Measurements from ENCODE around the gene ENOSF1. TPM values are rescaled to one million over a fixed set of nuclear protein-coding genes. Genes with fewer than 3 reads are reported as not detected.

Gene ENOSF1
- total RNA-seq, 1 experiment from 2014 or later = 48.7 TPM

DNA sequence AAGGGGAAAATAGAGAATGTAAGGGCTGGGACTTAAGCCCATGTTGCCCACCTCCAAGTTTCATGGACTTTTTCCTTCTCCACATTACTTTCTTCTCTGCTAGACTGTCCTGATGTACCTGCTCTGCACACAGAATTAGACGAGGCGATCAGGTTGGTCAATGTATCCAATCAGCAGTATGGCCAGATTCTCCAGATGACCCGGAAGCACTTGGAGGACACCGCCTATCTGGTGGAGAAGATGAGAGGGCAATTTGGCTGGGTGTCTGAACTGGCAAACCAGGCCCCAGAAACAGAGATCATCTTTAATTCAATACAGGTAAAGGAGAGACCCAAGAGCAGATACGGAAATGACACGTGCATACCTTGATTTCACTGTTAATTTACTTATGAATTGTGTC, 71.2 kb downstream of the ENOSF1 start:
- no peaks in the 10 kb centered on the region for H3F3A ChIP-seq (ENCODE audit: insufficient read depth, low read depth)
- H3K4me1 ChIP-seq (replicated peaks; ENCODE audit: insufficient read depth) = no peaks in the 10 kb centered on the region
- POLR2A ChIA-PET (ENCODE audit: unreplicated experiment) = no interaction called here
- TF ChIP-seq EZH2 (IDR thresholded peaks at IDR 0.05; ENCODE audit: low read depth) (no peak), CTCF (conservative IDR thresholded peaks at IDR 0.05) (no peak)
- H3K36me3 ChIP-seq (ENCODE audit: low read depth) = no peaks in the 10 kb centered on the region
- no peak overlapping the region for H2AFZ ChIP-seq
- no peaks in the 10 kb centered on the region for H3K9me3 ChIP-seq (ENCODE audit: insufficient read depth, low read depth)
- DNase-seq = no peak
- no peaks in the 10 kb centered on the region for H3K79me2 ChIP-seq (ENCODE audit: low read depth)
- H3K27me3 ChIP-seq (ENCODE audit: insufficient read depth, low read depth) = no peaks in the 10 kb centered on the region
- H3K27ac ChIP-seq = no peak overlapping the region
- no peak overlapping the region for H3K4me3 ChIP-seq
- H3K9me2 ChIP-seq (ENCODE audit: insufficient read depth) = no peaks in the 10 kb centered on the region
- intact Hi-C loops (cut with micrococcal nuclease; ENCODE audit: unreplicated experiment) = no loop called here
- BruUV-seq (replicated peaks) = no TSS peak
- H3K4me2 ChIP-seq = no peak overlapping the region
- no peaks in the 10 kb centered on the region for H4K20me1 ChIP-seq (ENCODE audit: insufficient read depth)
- CTCF ChIA-PET = no interaction called here

GRCh38 chr18:635171-635570, 77.3 kb downstream of the ENOSF1 start:
- Histone ChIP-seq H2AFZ (no peak overlapping the region), H3K27ac (no peak overlapping the region), H3K4me3 (no peak overlapping the region), H3K9me2 (ENCODE audit: insufficient read depth) (no peaks in the 10 kb centered on the region), H3K4me1 (replicated peaks; ENCODE audit: insufficient read depth) (no peaks in the 10 kb centered on the region), H3K36me3 (ENCODE audit: low read depth) (no peaks in the 10 kb centered on the region), H3K4me2 (no peak overlapping the region), H3K9me3 (ENCODE audit: insufficient read depth, low read depth) (no peaks in the 10 kb centered on the region), H3K79me2 (ENCODE audit: low read depth) (no peaks in the 10 kb centered on the region), H3K27me3 (ENCODE audit: insufficient read depth, low read depth) (no peaks in the 10 kb centered on the region), H4K20me1 (ENCODE audit: insufficient read depth) (no peaks in the 10 kb centered on the region), H3F3A (ENCODE audit: insufficient read depth, low read depth) (no peaks in the 10 kb centered on the region)
- POLR2A ChIA-PET (ENCODE audit: unreplicated experiment) = no interaction called here
- no TSS peak for BruUV-seq (replicated peaks)
- CTCF ChIA-PET = no interaction called here
- no peak for DNase-seq
- intact Hi-C loops (cut with micrococcal nuclease; ENCODE audit: unreplicated experiment) = no loop called here
- TF ChIP-seq EZH2 (IDR thresholded peaks at IDR 0.05; ENCODE audit: low read depth) = no peak
- TF ChIP-seq CTCF (conservative IDR thresholded peaks at IDR 0.05) = no peak

DNA sequence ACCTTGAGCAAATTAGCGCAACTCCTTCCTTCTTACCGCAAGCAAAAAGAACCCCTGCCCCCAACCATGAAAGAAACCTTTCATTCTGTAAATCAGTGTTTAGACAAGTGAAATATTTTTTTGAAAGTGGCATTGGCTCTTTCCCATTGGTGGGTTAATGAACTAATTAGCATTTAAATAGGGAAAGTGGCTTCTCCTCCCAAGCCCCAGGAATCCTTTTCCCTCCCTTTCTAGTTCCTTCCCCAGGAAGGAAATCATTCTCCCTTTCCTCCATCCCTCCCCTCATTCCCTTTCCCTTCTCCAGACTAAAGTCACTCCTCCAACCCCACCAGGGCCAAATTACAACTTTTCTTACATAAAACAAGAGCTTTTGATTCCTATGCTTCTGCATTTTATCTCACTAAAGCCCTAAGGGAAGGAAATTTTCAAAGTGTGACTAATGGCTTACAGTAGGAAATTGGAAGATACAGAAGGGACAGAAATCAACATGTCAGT, 77.8 kb downstream of the ENOSF1 start:
- Histone ChIP-seq H2AFZ (no peak overlapping the region), H3K36me3 (ENCODE audit: low read depth) (no peaks in the 10 kb centered on the region), H3K4me1 (replicated peaks; ENCODE audit: insufficient read depth) (no peaks in the 10 kb centered on the region), H3F3A (ENCODE audit: insufficient read depth, low read depth) (no peaks in the 10 kb centered on the region), H3K27ac (no peak overlapping the region), H3K9me2 (ENCODE audit: insufficient read depth) (no peaks in the 10 kb centered on the region), H3K4me2 (no peak overlapping the region), H3K79me2 (ENCODE audit: low read depth) (no peaks in the 10 kb centered on the region), H4K20me1 (ENCODE audit: insufficient read depth) (no peaks in the 10 kb centered on the region), H3K27me3 (ENCODE audit: insufficient read depth, low read depth) (no peaks in the 10 kb centered on the region), H3K9me3 (ENCODE audit: insufficient read depth, low read depth) (no peaks in the 10 kb centered on the region), H3K4me3 (no peak overlapping the region)
- TF ChIP-seq EZH2 (IDR thresholded peaks at IDR 0.05; ENCODE audit: low read depth) (no peak), CTCF (conservative IDR thresholded peaks at IDR 0.05) (no peak)
- ChIA-PET POLR2A (ENCODE audit: unreplicated experiment) (no interaction called here), CTCF (no interaction called here)
- intact Hi-C loops (cut with micrococcal nuclease; ENCODE audit: unreplicated experiment) = no loop called here
- DNase-seq = no peak
- BruUV-seq (replicated peaks) = no TSS peak
